Right cardiac atrium (tissue), 5 donors: ENCODE measurements around the gene LCMT2. TPM values are rescaled to one million over a fixed set of nuclear protein-coding genes. Genes with fewer than 3 reads are reported as not detected.
A peak's percentile ranks its signal among the peaks of the same experiment; 100 is the strongest.

Experiments
- ATAC-seq, 2 donors: fragments of 200-7000 bp; cut with Tn5 transposase; one replicate each; pipeline versions ENCODE4 v1.8.0 to v1.9.1; 2020; ENCODE audit warnings: moderate library complexity in 2 of 2, mild to moderate bottlenecking in 1 of 2
- DNase-seq, 3 donors: peaks; one replicate each; pipeline ENCODE4 v3.0.0-alpha.2; 2020
- H3K27ac ChIP-seq: one replicate; pipeline ENCODE4 v1.5.1; 2013; ENCODE audit warnings: mild to moderate bottlenecking, low read length, control low read depth, moderate library complexity
- H3K27me3 ChIP-seq: one replicate; pipeline ENCODE4 v1.6.1; 2013; ENCODE audit not compliant: control insufficient read depth, insufficient read depth
- H3K4me1 ChIP-seq: one replicate; pipeline ENCODE4 v1.6.1; 2013; ENCODE audit warnings: low read length; ENCODE audit not compliant: control insufficient read depth, insufficient read depth
- H3K4me3 ChIP-seq: one replicate; pipeline ENCODE4 v1.5.1; 2013; ENCODE audit warnings: low read length, control low read depth
- H3K9me3 ChIP-seq: one replicate; pipeline ENCODE4 v1.6.1; 2013; ENCODE audit warnings: low read length; ENCODE audit not compliant: control insufficient read depth
- WGBS: extraction: QIAGEN DNeasy Blood & Tissue Kit; methylation state at CpG from one replicate; pipeline ENCODE4 v1.1.7; 2013; 5-methylcytosine and 5-hydroxymethylcytosine counted together
- intact Hi-C, 4 donors: fragments of 100-400 bp; cut with DNase I; formaldehyde crosslinking; loops; one replicate each; pipeline versions ENCODE4 v1.11.0 to v1.14.0; 2022 to 2023
- polyA plus RNA-seq: library from polyadenylated mRNA; stranded (reverse); fragments of 200-250 nt; gene quantifications from one replicate; pipeline ENCODE4 v1.2.3, GENCODE V29; 2013
- total RNA-seq, 4 donors: library from RNA; stranded (reverse); fragmentation: NEBNext Ultra II Directional; extraction: Animal tissue kit (Norgen Biotek cat#: 25700); gene quantifications; one replicate each; pipeline ENCODE4 v1.2.1, GENCODE V29; 2021
- donor health status: healthy with polysubstance abuse.
- donor health status: DM: no; HTN: yes; CAD: no.
- donor health status: DM: no; HTN: no; CAD: no.
- donor health status: DM: no; HTN: yes; CAD: no; lungs with severe emphysema.
- donor health status: DM: yes; HTN: yes; CAD: no.

Gene LCMT2
- total and polyA plus RNA-seq, 5 donors = 5.4 to 10.4 (median 9.2) TPM

DNA sequence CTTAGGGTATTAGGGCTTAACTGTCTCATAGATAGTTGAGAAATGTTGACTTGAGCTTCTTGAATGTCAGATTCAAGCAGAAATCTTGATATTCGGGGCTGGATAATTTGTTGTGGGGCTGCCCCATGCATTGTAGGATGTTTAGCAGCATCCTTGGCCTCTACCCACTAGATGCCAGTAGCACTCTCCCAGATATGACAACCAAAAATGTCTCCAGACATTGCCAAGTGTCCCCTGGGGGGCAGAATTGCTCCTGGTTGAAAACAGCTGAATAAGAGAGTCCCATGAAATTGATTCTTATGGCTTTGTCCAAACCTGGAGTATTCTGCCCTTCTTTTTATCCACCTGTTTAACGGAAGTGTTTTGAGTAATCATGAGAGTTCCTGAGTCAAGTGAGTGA, 15.9 kb upstream of the LCMT2 start:
- H3K9me3 ChIP-seq = no peaks in the 10 kb centered on the region
- no peak for ATAC-seq
- H3K4me1 ChIP-seq = no peaks in the 10 kb centered on the region
- no peak for DNase-seq
- WGBS = 87% methylated on average over 2 of the region's 2 CpGs
- H3K4me3 ChIP-seq = no peak overlapping the region
- no peak overlapping the region for H3K27ac ChIP-seq
- H3K27me3 ChIP-seq = no peaks in the 10 kb centered on the region
- intact Hi-C loops = no loop called here

GRCh38 chr15:43330780-43331087, 361 bp upstream of the LCMT2 start:
- no peak for ATAC-seq
- Histone ChIP-seq H3K9me3 (no peaks in the 10 kb centered on the region), H3K27me3 (no peaks in the 10 kb centered on the region), H3K4me1 (peaks cover 11% of the 10 kb centered on the region), H3K27ac (peak overlapping the region; percentile 99), H3K4me3 (peak overlapping the region; percentile 87)
- WGBS = 4% methylated on average over 7 of the region's 7 CpGs
- intact Hi-C loops = no loop called here
- no peak for DNase-seq

DNA sequence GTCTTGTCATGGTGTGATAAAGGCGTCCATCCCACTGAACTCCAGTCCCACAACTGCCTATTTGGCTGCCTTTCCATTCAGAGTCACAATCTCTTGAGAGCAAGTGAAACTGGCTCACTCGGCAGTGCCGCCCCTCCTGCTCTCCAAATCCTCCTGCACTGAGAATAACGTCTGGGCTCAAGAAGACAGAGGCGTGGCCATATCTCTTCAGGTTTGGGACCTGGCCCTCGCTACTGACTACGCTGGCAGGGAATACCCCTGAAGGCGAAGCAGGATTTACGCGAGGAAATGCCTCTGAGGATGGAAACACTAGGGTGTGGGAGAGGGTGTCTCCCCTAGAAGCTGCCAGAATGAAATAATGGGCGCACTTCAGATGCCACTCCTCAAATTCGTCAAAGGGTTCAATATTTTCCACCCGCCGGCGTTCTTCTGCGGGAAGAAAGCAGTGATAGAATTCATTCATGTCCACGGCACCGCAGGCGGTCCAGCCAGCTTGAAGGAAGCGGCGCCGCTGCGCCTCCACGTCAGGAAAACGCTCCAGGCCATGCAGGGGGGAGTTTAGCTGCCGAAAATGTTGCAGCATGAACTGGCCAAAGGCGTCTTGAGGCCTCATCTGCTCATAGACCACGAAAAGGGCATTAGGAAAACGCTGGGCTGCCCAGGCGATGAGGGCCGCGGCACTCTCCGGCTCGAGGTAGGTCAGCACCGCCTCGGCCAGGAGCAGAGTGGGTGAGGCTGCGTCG, 985 bp downstream of the LCMT2 start:
- WGBS = 9% methylated on average over 38 of the region's 38 CpGs
- ATAC-seq (peak; percentile 12 to 32), DNase-seq (peak; percentile 39 to 69 (median 41))
- Histone ChIP-seq H3K9me3 (no peaks in the 10 kb centered on the region), H3K4me1 (peaks cover 11% of the 10 kb centered on the region), H3K27ac (peak overlapping the region; percentile 99), H3K4me3 (peak overlapping the region; percentile 87), H3K27me3 (no peaks in the 10 kb centered on the region)
- intact Hi-C loops = no loop called here

DNA sequence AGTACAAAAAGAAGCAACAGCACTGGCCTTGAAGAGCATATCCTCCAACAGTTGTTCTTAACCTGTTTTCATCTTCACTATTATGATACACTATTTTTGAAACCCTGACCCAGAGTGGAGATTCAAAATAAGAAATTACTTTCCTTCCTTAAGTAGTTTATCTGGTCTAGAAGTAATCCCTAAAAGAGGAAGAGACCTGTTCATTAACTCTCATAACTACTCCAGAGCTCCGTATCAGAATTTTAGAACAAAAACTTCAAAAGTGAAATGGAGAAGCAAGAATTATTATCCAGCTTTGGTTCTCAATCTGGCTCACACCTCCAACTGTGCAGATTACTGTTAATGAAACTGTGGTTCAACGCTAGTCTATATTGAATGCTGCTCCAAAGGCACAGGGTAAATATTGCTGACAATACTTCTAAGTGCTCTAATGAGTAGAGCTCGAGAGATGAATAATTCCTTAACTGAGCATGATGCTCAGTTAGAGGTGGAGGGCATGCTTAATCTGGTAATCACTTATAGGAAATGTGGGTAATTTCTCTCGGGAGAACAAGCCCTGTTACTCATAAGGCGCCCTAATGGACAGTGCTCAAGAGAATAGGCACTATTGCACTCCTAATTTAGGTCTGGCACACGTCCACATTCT, 5.2 kb downstream of the LCMT2 start:
- intact Hi-C loops = no loop called here
- no peaks in the 10 kb centered on the region for H3K9me3 ChIP-seq
- H3K4me1 ChIP-seq = peaks cover 11% of the 10 kb centered on the region
- no peak overlapping the region for H3K27ac ChIP-seq
- WGBS = 71% methylated on average over 6 of the region's 6 CpGs
- ATAC-seq (no peak), DNase-seq (no peak)
- no peak overlapping the region for H3K4me3 ChIP-seq
- H3K27me3 ChIP-seq = no peaks in the 10 kb centered on the region

GRCh38 chr15:43318990-43319771, 11.2 kb downstream of the LCMT2 start:
- H3K27ac ChIP-seq = no peak overlapping the region
- no peak overlapping the region for H3K4me3 ChIP-seq
- H3K4me1 ChIP-seq = peaks cover 2% of the 10 kb centered on the region
- DNase-seq (no peak), ATAC-seq (no peak)
- H3K27me3 ChIP-seq = no peaks in the 10 kb centered on the region
- no peaks in the 10 kb centered on the region for H3K9me3 ChIP-seq
- 78% methylated on average over 4 of the region's 4 CpGs for WGBS
- intact Hi-C loops = no loop called here

DNA sequence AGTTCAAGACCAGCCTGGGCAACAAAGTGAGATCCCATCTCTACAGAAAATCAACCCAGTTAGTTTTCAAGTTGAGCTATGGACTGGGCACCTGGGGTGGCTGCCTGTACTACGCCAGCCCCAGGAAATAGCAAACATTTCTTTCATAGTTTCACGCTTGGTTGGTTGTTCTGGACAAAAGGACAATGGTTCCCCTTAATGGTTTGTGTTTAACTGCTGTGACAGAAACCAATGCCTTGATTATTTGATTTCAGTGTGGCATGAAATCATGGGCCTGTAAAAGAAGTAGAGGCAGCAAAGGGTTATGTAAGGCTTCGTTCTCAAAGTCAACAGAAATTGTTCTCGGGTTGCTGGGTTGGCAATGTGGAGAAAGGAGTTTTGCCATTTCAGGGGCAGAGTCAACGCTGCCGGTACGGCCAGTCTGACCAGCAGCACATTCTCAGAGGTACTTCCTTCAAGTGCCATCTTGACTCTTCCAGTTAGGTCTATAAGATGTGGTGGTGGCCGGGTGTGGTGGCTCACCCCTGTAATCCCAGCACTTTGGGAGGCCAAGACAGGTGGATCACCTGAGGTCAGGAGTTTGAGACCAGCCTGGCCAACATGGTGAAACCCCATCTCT, 12.7 kb downstream of the LCMT2 start:
- intact Hi-C loops = no loop called here
- Histone ChIP-seq H3K9me3 (no peaks in the 10 kb centered on the region), H3K27ac (no peak overlapping the region), H3K4me1 (peaks cover 2% of the 10 kb centered on the region), H3K27me3 (no peaks in the 10 kb centered on the region), H3K4me3 (no peak overlapping the region)
- no peak for ATAC-seq
- WGBS = 82% methylated on average over 8 of the region's 8 CpGs
- DNase-seq = no peak

- H3K9me3 ChIP-seq = no peaks in the 10 kb centered on the region
- no peak overlapping the region for H3K4me3 ChIP-seq
- DNase-seq = no peak
- no peak for ATAC-seq
- no peak overlapping the region for H3K27ac ChIP-seq
- 97% methylated on average over 1 of the region's 1 CpG for WGBS
- H3K27me3 ChIP-seq = no peaks in the 10 kb centered on the region
- peaks cover 2% of the 10 kb centered on the region for H3K4me1 ChIP-seq
- intact Hi-C loops = no loop called here
Measured at GRCh38 chr15:43316971-43317346, 13.4 kb downstream of the LCMT2 start.

DNA sequence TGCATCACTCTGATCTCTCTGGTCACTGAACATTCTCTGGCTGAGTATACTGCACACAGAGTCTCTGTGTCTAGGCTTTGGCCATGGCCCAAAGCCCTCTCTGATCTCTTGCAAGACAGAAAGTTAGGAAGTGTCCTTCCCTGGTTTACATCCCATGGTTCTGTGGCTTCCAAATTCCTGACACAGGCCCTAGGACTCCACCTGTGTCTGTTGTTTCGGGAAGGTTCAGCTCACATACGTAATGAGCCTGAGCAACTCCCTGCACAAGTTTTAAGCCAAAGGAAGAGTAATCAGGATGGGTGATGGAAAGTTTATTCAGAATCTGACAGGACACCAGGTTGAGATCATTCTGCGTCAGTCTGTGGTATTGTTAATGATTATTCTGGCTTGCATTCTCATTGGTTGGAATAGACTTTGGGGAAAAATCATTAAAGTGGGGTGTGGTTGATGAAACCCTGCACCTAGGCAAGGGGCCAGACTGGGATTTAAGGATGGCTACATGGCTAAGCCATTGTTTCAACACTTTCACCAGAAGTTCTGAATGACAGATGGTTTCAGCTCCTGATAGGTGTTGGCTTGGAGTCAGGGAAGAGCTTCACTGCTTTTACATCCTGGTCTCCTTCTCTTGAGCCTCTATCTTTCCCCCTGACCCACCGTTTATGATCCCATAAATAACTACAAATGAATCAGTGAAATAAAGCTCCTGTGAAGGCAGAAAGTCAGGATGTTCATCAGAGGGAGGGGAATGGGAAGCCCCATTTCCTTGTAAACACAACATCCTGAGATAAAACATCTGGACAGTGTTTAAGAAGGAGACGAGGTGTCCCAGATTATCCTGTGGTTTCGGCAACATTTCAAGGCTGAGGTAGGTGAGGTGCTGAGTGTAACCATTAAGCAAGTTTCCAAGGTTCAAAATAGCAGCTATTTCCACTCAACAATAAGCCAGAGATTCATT, 14.1 kb downstream of the LCMT2 start:
- WGBS = 40% methylated on average over 6 of the region's 6 CpGs
- Histone ChIP-seq H3K27ac (no peak overlapping the region), H3K27me3 (no peaks in the 10 kb centered on the region), H3K4me1 (peaks cover 2% of the 10 kb centered on the region), H3K9me3 (no peaks in the 10 kb centered on the region), H3K4me3 (no peak overlapping the region)
- intact Hi-C loops = no loop called here
- ATAC-seq (peak in 1 of 2 donors; percentile 40), DNase-seq (no peak)

GRCh38 chr15:43314171-43314570, 16.2 kb downstream of the LCMT2 start:
- WGBS = 59% methylated on average over 3 of the region's 3 CpGs
- DNase-seq (no peak), ATAC-seq (no peak)
- H3K9me3 ChIP-seq = no peaks in the 10 kb centered on the region
- intact Hi-C loops = no loop called here
- H3K27me3 ChIP-seq = no peaks in the 10 kb centered on the region
- peaks cover 2% of the 10 kb centered on the region for H3K4me1 ChIP-seq
- no peak overlapping the region for H3K4me3 ChIP-seq
- H3K27ac ChIP-seq = no peak overlapping the region

- intact Hi-C loops = no loop called here
- no peaks in the 10 kb centered on the region for H3K27me3 ChIP-seq
Measured at GRCh38 chr15:43312378-43312777, 18.0 kb downstream of the LCMT2 start.

More at GRCh38 chr15:43312378-43312777, 18.0 kb downstream of the LCMT2 start:
- ATAC-seq (no peak), DNase-seq (no peak)
- Histone ChIP-seq H3K9me3 (no peaks in the 10 kb centered on the region), H3K27ac (no peak overlapping the region), H3K4me3 (no peak overlapping the region), H3K4me1 (peaks cover 2% of the 10 kb centered on the region)
- 63% methylated on average over 4 of the region's 4 CpGs for WGBS
